GM18502 (cell line): ENCODE data around the gene C21orf58.

Experiments used
- ATAC-seq: cut with Tn5 transposase; IDR thresholded peaks from one replicate; pipeline ENCODE4 v1.9.1; 2021; ENCODE audit warnings: mild to moderate bottlenecking; ENCODE audit not compliant: unreplicated experiment, poor library complexity

Gene C21orf58

GRCh38 chr21:46354518-46354917 lies 30.8 kb upstream of the C21orf58 start:
- ATAC-seq = no peak

GRCh38 chr21:46354046-46354445 lies 30.4 kb upstream of the C21orf58 start:
- no peak for ATAC-seq

- no peak for ATAC-seq
Measured at GRCh38 chr21:46352913-46353312, 29.2 kb upstream of the C21orf58 start.

GRCh38 chr21:46352164-46352515 lies 28.5 kb upstream of the C21orf58 start:
- no peak for ATAC-seq

- no peak for ATAC-seq
Measured at GRCh38 chr21:46351476-46352163, 27.9 kb upstream of the C21orf58 start.

- no peak for ATAC-seq
Measured at GRCh38 chr21:46350981-46351380, 27.3 kb upstream of the C21orf58 start.

- no peak for ATAC-seq
Measured at GRCh38 chr21:46350571-46350970, 26.9 kb upstream of the C21orf58 start.

- ATAC-seq = no peak
Measured at GRCh38 chr21:46349134-46349760, 25.6 kb upstream of the C21orf58 start.

- ATAC-seq = no peak
Measured at GRCh38 chr21:46347791-46348381, 24.2 kb upstream of the C21orf58 start.

- no peak for ATAC-seq
Measured at GRCh38 chr21:46347203-46347550, 23.5 kb upstream of the C21orf58 start.

- ATAC-seq = no peak
Measured at GRCh38 chr21:46346296-46347202, 22.9 kb upstream of the C21orf58 start.

GRCh38 chr21:46345861-46346260 lies 22.2 kb upstream of the C21orf58 start:
- no peak for ATAC-seq

- no peak for ATAC-seq
Measured at GRCh38 chr21:46344219-46344915, 20.7 kb upstream of the C21orf58 start.

- no peak for ATAC-seq
Measured at GRCh38 chr21:46340998-46341397, 17.3 kb upstream of the C21orf58 start.

- ATAC-seq = no peak
Measured at GRCh38 chr21:46336603-46337002, 12.9 kb upstream of the C21orf58 start.

- no peak for ATAC-seq
Measured at GRCh38 chr21:46334351-46335140, 10.9 kb upstream of the C21orf58 start.

GRCh38 chr21:46329796-46330195 lies 6.1 kb upstream of the C21orf58 start:
- no peak for ATAC-seq

- ATAC-seq = no peak
Measured at GRCh38 chr21:46328151-46328550, 4.5 kb upstream of the C21orf58 start.

GRCh38 chr21:46327711-46328110 lies 4.0 kb upstream of the C21orf58 start:
- ATAC-seq = no peak
